H9 (cell line): ENCODE data around the gene UBN2. TPM values are rescaled to one million over a fixed set of nuclear protein-coding genes. Genes with fewer than 3 reads are reported as not detected.

ENCODE experiments used
- DNase-seq: peaks from one replicate; pipeline ENCODE4 v3.0.0-alpha.2; 2017
- H2AFZ ChIP-seq: one replicate; pipeline ENCODE4 v1.6.1; 2013; ENCODE audit warnings: mild to moderate bottlenecking, low read length, control low read depth, moderate library complexity
- H2AK5ac ChIP-seq: 2 replicates; pipeline ENCODE4 v1.6.1; 2013; ENCODE audit warnings: low read length, control low read depth, mixed read lengths; ENCODE audit not compliant: insufficient read length
- H2BK120ac ChIP-seq: one replicate; pipeline ENCODE4 v1.6.1; 2013; ENCODE audit warnings: low read depth, mild to moderate bottlenecking, low read length, control low read depth, inconsistent platforms; ENCODE audit not compliant: poor library complexity, severe bottlenecking
- H2BK12ac ChIP-seq: 2 replicates; pipeline ENCODE4 v1.6.1; 2013; ENCODE audit warnings: low read length, control low read depth, mixed read lengths, low read depth; ENCODE audit not compliant: insufficient read length
- H2BK15ac ChIP-seq: 2 replicates; pipeline ENCODE4 v1.6.1; 2013; ENCODE audit warnings: low read depth, low read length, control low read depth
- H2BK20ac ChIP-seq: one replicate; pipeline ENCODE4 v1.6.1; 2013; ENCODE audit warnings: low read depth, mild to moderate bottlenecking, low read length, control low read depth, inconsistent platforms; ENCODE audit not compliant: poor library complexity, severe bottlenecking
- H2BK5ac ChIP-seq: 2 replicates; pipeline ENCODE4 v1.6.1; 2013; ENCODE audit warnings: low read length, control low read depth, mixed read lengths; ENCODE audit not compliant: insufficient read length
- H3K14ac ChIP-seq: 2 replicates; pipeline ENCODE4 v1.6.1; 2013; ENCODE audit warnings: low read length, control low read depth; ENCODE audit not compliant: insufficient read depth
- H3K18ac ChIP-seq: 2 replicates; pipeline ENCODE4 v1.6.1; 2013; ENCODE audit warnings: low read depth, mild to moderate bottlenecking, mixed read lengths, low read length, control low read depth; ENCODE audit not compliant: insufficient read length
- H3K23ac ChIP-seq: 2 replicates; pipeline ENCODE4 v1.6.1; 2013; ENCODE audit warnings: low read length, control low read depth, mixed read lengths, low read depth; ENCODE audit not compliant: insufficient read length
- H3K23me2 ChIP-seq: 2 replicates; pipeline ENCODE4 v1.6.1; 2013; ENCODE audit warnings: low read depth, mild to moderate bottlenecking, mixed read lengths, low read length, control low read depth; ENCODE audit not compliant: insufficient read length, poor library complexity, severe bottlenecking
- H3K27ac ChIP-seq: 2 replicates; pipeline ENCODE4 v1.5.1; 2013; ENCODE audit warnings: low read length, control low read depth, mixed read lengths, low read depth; ENCODE audit not compliant: insufficient read length
- H3K27me3 ChIP-seq: 2 replicates; pipeline ENCODE4 v1.6.1; 2013; ENCODE audit warnings: low read length, control low read depth, inconsistent platforms; ENCODE audit not compliant: insufficient read depth
- H3K4ac ChIP-seq: 2 replicates; pipeline ENCODE4 v1.6.1; 2013; ENCODE audit warnings: low read depth, mild to moderate bottlenecking, control low read depth, inconsistent platforms, low read length, moderate library complexity
- H3K4me1 ChIP-seq: 2 replicates; pipeline ENCODE4 v1.6.1; 2013; ENCODE audit warnings: low read length, control low read depth, inconsistent platforms; ENCODE audit not compliant: insufficient read depth
- H3K4me2 ChIP-seq: 2 replicates; pipeline ENCODE4 v1.6.1; 2013; ENCODE audit warnings: low read length, control low read depth, mixed read lengths; ENCODE audit not compliant: insufficient read length, insufficient read depth
- H3K56ac ChIP-seq: 2 replicates; pipeline ENCODE4 v1.6.1; 2013; ENCODE audit warnings: low read depth, mild to moderate bottlenecking, mixed read lengths, low read length, control low read depth; ENCODE audit not compliant: insufficient read length
- H3K79me1 ChIP-seq: 2 replicates; pipeline ENCODE4 v1.6.1; 2013; ENCODE audit warnings: low read depth, mild to moderate bottlenecking, moderate library complexity, low read length, control low read depth, inconsistent platforms; ENCODE audit not compliant: insufficient read depth, poor library complexity, severe bottlenecking
- H3K79me2 ChIP-seq: 2 replicates; pipeline ENCODE4 v1.6.1; 2013; ENCODE audit warnings: low read length, control low read depth, inconsistent platforms; ENCODE audit not compliant: insufficient read depth
- H3K9ac ChIP-seq: 2 replicates; pipeline ENCODE4 v1.6.1; 2013; ENCODE audit warnings: low read length, control low read depth, mixed read lengths; ENCODE audit not compliant: insufficient read length; ENCODE audit errors: extremely low read depth
- H3K9me3 ChIP-seq: one replicate; pipeline ENCODE4 v1.6.1; 2013; ENCODE audit warnings: low read depth, low read length, inconsistent platforms; ENCODE audit not compliant: control insufficient read depth
- H3T11ph ChIP-seq: one replicate; pipeline ENCODE4 v1.6.1; 2013; ENCODE audit warnings: mild to moderate bottlenecking, low read length, control low read depth, inconsistent platforms
- H4K20me1 ChIP-seq: one replicate; pipeline ENCODE4 v1.6.1; 2013; ENCODE audit not compliant: control insufficient read depth, insufficient read length, insufficient read depth
- H4K5ac ChIP-seq: 2 replicates; pipeline ENCODE4 v1.6.1; 2013; ENCODE audit warnings: low read depth, mild to moderate bottlenecking, mixed read lengths, low read length, control low read depth; ENCODE audit not compliant: insufficient read length
- H4K8ac ChIP-seq: replicated peaks from 2 replicates; pipeline ENCODE4 v1.6.1; 2013; ENCODE audit warnings: low read length, control low read depth, mixed read lengths, low read depth; ENCODE audit not compliant: insufficient read length
- H4K91ac ChIP-seq: 2 replicates; pipeline ENCODE4 v1.6.1; 2013; ENCODE audit warnings: low read depth, mild to moderate bottlenecking, moderate library complexity, mixed read lengths, low read length, control low read depth; ENCODE audit not compliant: insufficient read length
- H3K27ac Mint-ChIP-seq, 3 experiments: 2 replicates in 2 of 3; 3 replicates in 1 of 3; pipeline ENCODE4 v1.8.0; 2020 to 2021; ENCODE audit warnings: mixed read lengths in 3 of 3, mild to moderate bottlenecking in 1 of 3, moderate library complexity in 1 of 3
- H3K27me3 Mint-ChIP-seq: 2 replicates; pipeline ENCODE4 v1.8.0; 2021; ENCODE audit warnings: low read depth, mild to moderate bottlenecking, moderate library complexity, mixed read lengths
- H3K36me3 Mint-ChIP-seq, 3 experiments: 2 replicates in 2 of 3; 3 replicates in 1 of 3; pipeline ENCODE4 v1.8.0; 2020 to 2021; ENCODE audit warnings: low read depth in 3 of 3, mixed read lengths in 3 of 3; ENCODE audit not compliant: insufficient read depth in 1 of 3
- H3K4me1 Mint-ChIP-seq, 2 experiments: 2 replicates each; pipeline ENCODE4 v1.8.0; 2020; ENCODE audit warnings: mixed read lengths in 2 of 2
- H3K4me3 Mint-ChIP-seq, 2 experiments: 2 replicates in 1 of 2; 3 replicates in 1 of 2; pipeline ENCODE4 v1.8.0; 2020 to 2021; ENCODE audit warnings: mild to moderate bottlenecking in 2 of 2, mixed read lengths in 2 of 2, moderate library complexity in 1 of 2
- H3K9me3 Mint-ChIP-seq, 2 experiments: 2 replicates in 1 of 2; 3 replicates in 1 of 2; pipeline ENCODE4 v1.8.0; 2020; ENCODE audit warnings: mild to moderate bottlenecking in 2 of 2, mixed read lengths in 2 of 2, moderate library complexity in 1 of 2
- CTCF ChIP-seq: fragments of 200-600 bp; sonication (generic); conservative IDR thresholded peaks from 3 replicates; pipeline ENCODE4 v1.8.0; 2021; ENCODE audit warnings: antibody characterized with exemption, mild to moderate bottlenecking
- WGBS: extraction: QIAGEN DNeasy Blood & Tissue Kit; methylation state at CpG from one replicate; pipeline ENCODE4 v1.1.7; 2013; ENCODE audit warnings: missing lambda C conversion rate, low lambda C conversion rate, mixed read lengths; ENCODE audit not compliant: insufficient read length; ENCODE audit errors: extremely low coverage; 5-methylcytosine and 5-hydroxymethylcytosine counted together
- total RNA-seq: library from RNA; stranded (reverse); gene quantifications from 2 replicates; pipeline ENCODE4 v1.2.1, GENCODE V29; 2021

Gene UBN2
- total RNA-seq, 1 experiment from 2014 or later, result 27.6 TPM

DNA sequence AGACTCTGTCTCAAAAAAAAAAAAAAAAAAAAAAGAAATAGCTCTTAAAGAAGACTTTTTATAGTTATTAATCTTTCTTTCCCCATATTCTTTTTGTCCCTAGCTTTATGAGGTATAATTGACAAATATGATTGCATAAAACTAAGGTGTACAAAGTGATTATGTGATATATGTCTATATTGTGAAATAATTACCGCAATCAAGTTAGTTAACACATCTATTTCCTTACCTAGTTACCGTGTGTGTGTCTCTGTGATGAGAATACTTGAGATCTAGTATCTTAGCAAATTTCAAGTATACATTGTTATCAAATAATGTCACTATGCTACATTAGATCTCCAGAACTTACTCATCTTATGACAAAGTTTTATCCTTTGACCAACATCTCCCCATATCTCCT, 30.7 kb upstream of the UBN2 start:
- no peak overlapping the region for H3K4me3 Mint-ChIP-seq
- no peaks in the 10 kb centered on the region for H3K79me1 ChIP-seq
- H3K23ac ChIP-seq, result no peak overlapping the region
- WGBS, result no CpG with 5 or more reads among the region's 2 CpGs
- no peaks in the 10 kb centered on the region for H4K20me1 ChIP-seq
- no peaks in the 10 kb centered on the region for H3K27me3 ChIP-seq
- H3K9me3 Mint-ChIP-seq, result peaks cover 3% of the 10 kb centered on the region in 2 experiments; a peak in 4 of 5 replicates
- no peak for DNase-seq
- peaks cover 0 to under 1% (median under 1%) of the 10 kb centered on the region in 3 experiments; a peak in 2 of 7 replicates for H3K36me3 Mint-ChIP-seq
- no peak overlapping the region for H3K14ac ChIP-seq
- no peak overlapping the region for H4K91ac ChIP-seq
- H3T11ph ChIP-seq, result no peak overlapping the region
- no peak overlapping the region for H2AK5ac ChIP-seq
- H2BK120ac ChIP-seq, result no peak overlapping the region
- peaks cover 4% of the 10 kb centered on the region in 2 experiments; a peak in 3 of 4 replicates for H3K4me1 Mint-ChIP-seq
- H2AFZ ChIP-seq, result no peak overlapping the region
- H4K5ac ChIP-seq, result no peak overlapping the region
- H2BK20ac ChIP-seq, result no peak overlapping the region
- H3K79me2 ChIP-seq, result no peaks in the 10 kb centered on the region
- no peak overlapping the region for H2BK5ac ChIP-seq
- H3K23me2 ChIP-seq, result peaks cover 3% of the 10 kb centered on the region
- H3K27ac Mint-ChIP-seq, result no peak overlapping the region
- H3K4me1 ChIP-seq, result no peaks in the 10 kb centered on the region
- H3K4me2 ChIP-seq, result no peak overlapping the region
- no peak overlapping the region for H2BK15ac ChIP-seq
- no peak overlapping the region for H3K27ac ChIP-seq
- H3K9ac ChIP-seq, result no peak overlapping the region
- H2BK12ac ChIP-seq, result no peak overlapping the region
- no peaks in the 10 kb centered on the region for H3K27me3 Mint-ChIP-seq
- no peak overlapping the region for H3K4ac ChIP-seq
- H3K56ac ChIP-seq, result no peak overlapping the region
- H4K8ac ChIP-seq, result no peak overlapping the region
- H3K9me3 ChIP-seq, result no peaks in the 10 kb centered on the region
- H3K18ac ChIP-seq, result no peak overlapping the region
- no peak for TF ChIP-seq CTCF
